Heart right ventricle (tissue), 16 donors: Measurements from ENCODE around the gene RAB36. TPM values are rescaled to one million over a fixed set of nuclear protein-coding genes. Genes with fewer than 3 reads are reported as not detected.

ENCODE experiments used
- ATAC-seq, 8 donors: fragments of 200-7000 bp; cut with Tn5 transposase; one replicate each; pipeline ENCODE4 v1.9.1; 2020; ENCODE audit warnings: mild to moderate bottlenecking in 8 of 8, moderate library complexity in 8 of 8, moderate number of reproducible peaks in 1 of 8
- DNase-seq, 2 donors: peaks; one replicate each; pipeline ENCODE4 v3.0.0-alpha.2; 2020
- H3K27ac ChIP-seq, 10 donors: fragments of 200-600 bp; sonication (generic) in 2 of 10; one replicate each; pipeline versions ENCODE4 v1.5.0 to v1.8.0; 2020 to 2022; ENCODE audit warnings: mild to moderate bottlenecking in 3 of 10
- H3K27me3 ChIP-seq, 7 donors: fragments of 200-600 bp; one replicate each; pipeline ENCODE4 v1.8.0; 2021 to 2022; ENCODE audit warnings: mild to moderate bottlenecking in 2 of 7
- H3K36me3 ChIP-seq, 9 donors: fragments of 200-600 bp; sonication (generic) in 1 of 9; one replicate each; pipeline versions ENCODE4 v1.5.0 to v1.8.0; 2020 to 2022; ENCODE audit warnings: mild to moderate bottlenecking in 2 of 9
- H3K4me1 ChIP-seq, 9 donors: fragments of 200-600 bp; sonication (generic) in 1 of 9; one replicate each; pipeline versions ENCODE4 v1.5.0 to v1.8.0; 2020 to 2022; ENCODE audit warnings: mild to moderate bottlenecking in 4 of 9
- H3K4me3 ChIP-seq, 10 donors: fragments of 200-600 bp; sonication (generic) in 2 of 10; one replicate each; pipeline versions ENCODE4 v1.5.0 to v1.8.0; 2020 to 2022; ENCODE audit warnings: mild to moderate bottlenecking in 7 of 10, moderate library complexity in 2 of 10
- H3K9me3 ChIP-seq, 11 donors: fragments of 200-600 bp in 10 of 11; sonication (generic) in 2 of 11; one replicate each; pipeline versions ENCODE4 v1.5.0 to v1.8.0; 2013 to 2022; ENCODE audit warnings: mild to moderate bottlenecking in 2 of 11, control low read depth in 1 of 11, moderate library complexity in 1 of 11
- CTCF ChIP-seq, 9 donors: fragments of 200-600 bp; sonication (generic) in 2 of 9; IDR thresholded peaks; one replicate each; pipeline versions ENCODE4 v1.5.0 to v1.8.0; 2021 to 2022; ENCODE audit warnings: antibody characterized with exemption in 9 of 9, mild to moderate bottlenecking in 5 of 9, moderate library complexity in 1 of 9
- WGBS, 2 donors: extraction: QIAGEN DNeasy Blood & Tissue Kit; methylation state at CpG; one replicate each; pipeline ENCODE4 v1.1.7; 2013; ENCODE audit warnings: inconsistent platforms in 1 of 2; 5-methylcytosine and 5-hydroxymethylcytosine counted together
- intact Hi-C, 10 donors: fragments of 100-400 bp; cut with DNase I; formaldehyde crosslinking; loops; one replicate each; pipeline versions ENCODE4 v1.11.1 to v1.14.2; 2022
- polyA plus RNA-seq, 2 donors: library from polyadenylated mRNA; stranded (reverse); fragments of 200-250 nt; gene quantifications; one replicate each; pipeline ENCODE4 v1.2.3, GENCODE V29; 2013
- total RNA-seq, 10 donors: library from RNA; stranded (reverse); fragmentation: NEBNext Ultra II Directional in 3 of 10; extraction: Animal tissue kit (Norgen Biotek cat#: 25700) in 3 of 10; gene quantifications; one replicate each; pipeline versions ENCODE4 v1.2.1 to v1.2.4, GENCODE V29; 2021 to 2023
- donor health status: Arrhythmogenic right ventricular cardiomyopathy.
- donor health status: ischemic (EF 13 %, LVEDD 7.1; RV severe dilation, severe dysfunction).
- donor health status: healthy with polysubstance abuse.
- donor health status: DM: no; HTN: yes; CAD: no.
- donor health status: DM: no; HTN: no; CAD: no.
- donor health status: ischemic (EF 25% LVEDD 6.9; RV normal size, moderate dysfunction).
- donor health status: ischemic (EF 25% LVEDD 5.7; RV mildly dilated, moderate dysfunction).
- donor health status: healthy.
- donor health status: DM: yes; HTN: yes; CAD: no.
- donor health status: Ischemic cardiomyopathy.
- donor health status: ischemic (EF 35%, LVEDD 5.7; RV mildly dilated, moderate dysfunction).
- donor health status: nonischemic (EF 11% LVEDD 7.7; RV severe dilation, severe dysfunction).
- donor health status: DM: yes; HTN: yes; CAD: no.
- donor health status: PGD.
- donor health status: ischemic (EF 29% LVEDD 5.4; RV normal size, mild dysfunction).
- donor health status: nonischemic (EF 23%, LVEDD 6.1; RV moderate dilation, normal function).

The RAB36 gene
- total and polyA plus RNA-seq, 12 donors = 0.15 to 1.00 (median 0.43) TPM

- intact Hi-C loops = no loop called here
- Histone ChIP-seq H3K4me3 (no peak overlapping the region), H3K9me3 (no peaks in the 10 kb centered on the region), H3K27me3 (peaks cover 0 to 6% (median 0%) of the 10 kb centered on the region in 7 donors), H3K27ac (no peak overlapping the region), H3K4me1 (no peaks in the 10 kb centered on the region), H3K36me3 (no peaks in the 10 kb centered on the region)
- DNase-seq (no peak), ATAC-seq (no peak)
- 89 to 90% methylated on average over 6 of the region's 6 CpGs for WGBS, 2 donors
- no peak for TF ChIP-seq CTCF (IDR thresholded peaks at IDR 0.05)
These were observed 14.0 kb downstream of the RAB36 start for GRCh38 chr22:23159291-23159630.

GRCh38 chr22:23161029-23161428, 15.8 kb downstream of the RAB36 start:
- ATAC-seq (no peak), DNase-seq (no peak)
- WGBS, 2 donors = 95% methylated on average over 4 of the region's 4 CpGs
- no peaks in the 10 kb centered on the region for H3K4me1 ChIP-seq
- no peaks in the 10 kb centered on the region for H3K9me3 ChIP-seq
- no peak overlapping the region for H3K27ac ChIP-seq
- intact Hi-C loops = no loop called here
- no peak for TF ChIP-seq CTCF (IDR thresholded peaks at IDR 0.05)
- H3K4me3 ChIP-seq = no peak overlapping the region
- H3K27me3 ChIP-seq = no peaks in the 10 kb centered on the region
- H3K36me3 ChIP-seq = no peaks in the 10 kb centered on the region

GRCh38 chr22:23161574-23161973, 16.3 kb downstream of the RAB36 start:
- 90 to 92% methylated on average over 13 of the region's 13 CpGs for WGBS, 2 donors
- Histone ChIP-seq H3K27ac (no peak overlapping the region), H3K36me3 (no peaks in the 10 kb centered on the region), H3K27me3 (no peaks in the 10 kb centered on the region), H3K4me1 (no peaks in the 10 kb centered on the region), H3K4me3 (no peak overlapping the region), H3K9me3 (no peaks in the 10 kb centered on the region)
- TF ChIP-seq CTCF (IDR thresholded peaks at IDR 0.05) = no peak
- DNase-seq = no peak
- ATAC-seq = no peak
- intact Hi-C loops = no loop called here

- Histone ChIP-seq H3K4me1 (no peaks in the 10 kb centered on the region), H3K9me3 (no peaks in the 10 kb centered on the region), H3K27me3 (no peaks in the 10 kb centered on the region), H3K36me3 (no peaks in the 10 kb centered on the region), H3K4me3 (no peak overlapping the region), H3K27ac (no peak overlapping the region)
- DNase-seq = peak in 1 of 2 donors; percentile 50
- TF ChIP-seq CTCF (IDR thresholded peaks at IDR 0.05) = no peak
- WGBS, 2 donors = 83 to 85% methylated on average over 8 of the region's 8 CpGs
- intact Hi-C loops = no loop called here
- ATAC-seq = peak in 3 of 8 donors; percentile 17 to 38 (median 31)
These were observed 18.4 kb downstream of the RAB36 start for GRCh38 chr22:23163665-23164064.

GRCh38 chr22:23164091-23164490, 18.8 kb downstream of the RAB36 start:
- no peaks in the 10 kb centered on the region for H3K27me3 ChIP-seq
- DNase-seq = no peak
- H3K36me3 ChIP-seq = no peaks in the 10 kb centered on the region
- H3K9me3 ChIP-seq = no peaks in the 10 kb centered on the region
- intact Hi-C loops = no loop called here
- WGBS, 2 donors = 79 to 84% methylated on average over 11 of the region's 11 CpGs
- no peak overlapping the region for H3K4me3 ChIP-seq
- no peak overlapping the region for H3K27ac ChIP-seq
- no peak for ATAC-seq
- TF ChIP-seq CTCF (IDR thresholded peaks at IDR 0.05) = no peak
- H3K4me1 ChIP-seq = no peaks in the 10 kb centered on the region
